HEK293T (cell line): Measurements from ENCODE around the gene KCTD4.

Experiments
- CTCF ChIA-PET: fragments of 350-600 bp; formaldehyde crosslinking; extraction: SDS; loops from one replicate; lab custom pipeline; 2021; ENCODE audit warnings: antibody characterized with exemption, inconsistent platforms; lab: Yijun Ruan, JAX
- POLR2A ChIA-PET: fragments of 350-600 bp; formaldehyde crosslinking; extraction: SDS; loops from one replicate; lab custom pipeline; 2020; ENCODE audit warnings: antibody characterized with exemption, inconsistent platforms; lab: Yijun Ruan, JAX
- DNase-seq: peaks from one replicate; pipeline ENCODE4 v3.0.0; 2012; ENCODE audit warnings: mixed read lengths; ENCODE audit errors: extremely low spot score
- ARNT ChIP-seq: fragments of 450-650 bp; IDR thresholded peaks from 2 replicates; pipeline ENCODE4 v1.6.1; 2017; ENCODE audit warnings: mild to moderate bottlenecking
- BHLHE40 ChIP-seq: fragments of 450-650 bp; IDR thresholded peaks from 2 replicates; pipeline ENCODE4 v1.6.1; 2016; ENCODE audit warnings: mild to moderate bottlenecking, moderate library complexity, borderline replicate concordance
- CTBP1 ChIP-seq: fragments of 450-650 bp; IDR thresholded peaks from 2 replicates; pipeline ENCODE4 v1.6.1; 2016; ENCODE audit warnings: borderline replicate concordance
- ELF4 ChIP-seq: fragments of 450-650 bp; IDR thresholded peaks from 2 replicates; pipeline ENCODE4 v1.6.1; 2017; ENCODE audit warnings: antibody characterized with exemption
- FOXA1 ChIP-seq: fragments of 450-650 bp; IDR thresholded peaks from 2 replicates; pipeline ENCODE4 v1.6.1; 2016; ENCODE audit warnings: mild to moderate bottlenecking
- FOXK2 ChIP-seq: fragments of 450-650 bp; IDR thresholded peaks from 2 replicates; pipeline ENCODE4 v1.6.1; 2016; ENCODE audit warnings: mild to moderate bottlenecking
- FOXM1 ChIP-seq: fragments of 450-650 bp; IDR thresholded peaks from 2 replicates; pipeline ENCODE4 v1.6.1; 2017; ENCODE audit warnings: mild to moderate bottlenecking, borderline replicate concordance
- HDGF ChIP-seq: fragments of 450-650 bp; IDR thresholded peaks from 2 replicates; pipeline ENCODE4 v1.6.1; 2017; ENCODE audit warnings: antibody characterized with exemption, borderline replicate concordance
- L3MBTL2 ChIP-seq: fragments of 450-650 bp; conservative IDR thresholded peaks from 2 replicates; pipeline ENCODE4 v1.6.1; 2016; ENCODE audit warnings: mild to moderate bottlenecking
- LEF1 ChIP-seq: fragments of 450-650 bp; IDR thresholded peaks from 2 replicates; pipeline ENCODE4 v1.6.1; 2017; ENCODE audit warnings: mild to moderate bottlenecking, borderline replicate concordance
- NFRKB ChIP-seq: fragments of 450-650 bp; IDR thresholded peaks from 2 replicates; pipeline ENCODE4 v1.6.1; 2016; ENCODE audit warnings: mild to moderate bottlenecking, moderate library complexity
- SP1 ChIP-seq: fragments of 450-650 bp; IDR thresholded peaks from 2 replicates; pipeline ENCODE4 v1.6.1; 2017
- SUZ12 ChIP-seq: fragments of 450-650 bp; IDR thresholded peaks from 2 replicates; pipeline ENCODE4 v1.6.1; 2016; ENCODE audit warnings: mild to moderate bottlenecking
- TARDBP ChIP-seq: fragments of 450-650 bp; IDR thresholded peaks from 2 replicates; pipeline ENCODE4 v1.6.1; 2016
- ZNF384 ChIP-seq: fragments of 450-650 bp; IDR thresholded peaks from 2 replicates; pipeline ENCODE4 v1.6.1; 2016
- TF ChIP-seq, protein P1 (sequence below): fragments of 450-650 bp; IDR thresholded peaks from 2 replicates; pipeline ENCODE4 v1.6.1; 2016

KCTD4 gene

GRCh38 chr13:45208132-45208531 is 7.3 kb upstream of the KCTD4 start:
- DNase-seq, result no peak
- CTCF ChIA-PET, result no interaction called here
- TF ChIP-seq ELF4, result no peak
- no peak for TF ChIP-seq HDGF
- TF ChIP-seq, protein P1, sequence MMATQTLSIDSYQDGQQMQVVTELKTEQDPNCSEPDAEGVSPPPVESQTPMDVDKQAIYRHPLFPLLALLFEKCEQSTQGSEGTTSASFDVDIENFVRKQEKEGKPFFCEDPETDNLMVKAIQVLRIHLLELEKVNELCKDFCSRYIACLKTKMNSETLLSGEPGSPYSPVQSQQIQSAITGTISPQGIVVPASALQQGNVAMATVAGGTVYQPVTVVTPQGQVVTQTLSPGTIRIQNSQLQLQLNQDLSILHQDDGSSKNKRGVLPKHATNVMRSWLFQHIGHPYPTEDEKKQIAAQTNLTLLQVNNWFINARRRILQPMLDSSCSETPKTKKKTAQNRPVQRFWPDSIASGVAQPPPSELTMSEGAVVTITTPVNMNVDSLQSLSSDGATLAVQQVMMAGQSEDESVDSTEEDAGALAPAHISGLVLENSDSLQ, result no peak
- TF ChIP-seq CTBP1, result no peak
- no peak for TF ChIP-seq ZNF384
- no peak for TF ChIP-seq SUZ12
- TF ChIP-seq TARDBP, result no peak
- TF ChIP-seq ARNT, result no peak
- no peak for TF ChIP-seq FOXK2
- no peak for TF ChIP-seq SP1
- TF ChIP-seq FOXM1, result no peak
- no peak for TF ChIP-seq BHLHE40
- no peak for TF ChIP-seq L3MBTL2
- TF ChIP-seq LEF1, result no peak
- no peak for TF ChIP-seq NFRKB
- no peak for TF ChIP-seq FOXA1
- POLR2A ChIA-PET, result no interaction called here

DNA sequence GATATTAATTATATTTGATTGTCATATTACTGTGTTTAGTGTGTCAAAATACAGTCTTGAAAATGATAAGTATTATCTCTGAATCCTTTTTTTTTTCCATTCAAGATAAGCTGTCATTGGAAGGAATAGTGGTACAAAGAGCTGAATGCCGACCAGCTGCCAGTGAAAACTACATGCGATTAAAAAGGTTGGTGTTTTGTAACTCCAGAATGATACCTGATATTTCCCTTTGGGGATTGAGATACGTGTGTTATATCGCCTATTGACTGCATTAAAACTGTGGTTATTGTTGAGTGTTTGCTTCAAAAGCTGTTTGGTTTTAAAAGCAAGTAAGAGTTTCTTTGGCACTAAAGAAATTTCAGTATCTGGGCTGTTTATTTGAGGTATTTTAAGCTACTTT is 6.5 kb upstream of the KCTD4 start:
- DNase-seq, result no peak
- POLR2A ChIA-PET, result interaction anchor here (1.1 to 1.2 kb wide), 2 partner anchors 21 to 87 kb away, joined by 3 read pairs; partner anchors contain the start of gene GTF2F2
- no peak for TF ChIP-seq TARDBP
- TF ChIP-seq HDGF, result no peak
- TF ChIP-seq SP1, result no peak
- no peak for TF ChIP-seq BHLHE40
- TF ChIP-seq FOXA1, result no peak
- no peak for TF ChIP-seq LEF1
- no peak for TF ChIP-seq ZNF384
- TF ChIP-seq ARNT, result no peak
- TF ChIP-seq NFRKB, result no peak
- no peak for TF ChIP-seq CTBP1
- no peak for TF ChIP-seq FOXM1
- no peak for TF ChIP-seq L3MBTL2
- TF ChIP-seq SUZ12, result no peak
- TF ChIP-seq ELF4, result no peak
- CTCF ChIA-PET, result interaction anchor here (0.5 kb wide), 1 partner anchor 10 kb away, joined by 3 read pairs; no protein-coding TSS in a partner anchor

- ChIA-PET CTCF (no interaction called here), POLR2A (interaction anchor here (1.2 kb wide), 1 partner anchor 86 kb away, joined by 3 read pairs; the partner anchor contains the start of gene GTF2F2)
- TF ChIP-seq FOXA1, result no peak
- TF ChIP-seq TARDBP, result no peak
- TF ChIP-seq ZNF384, result no peak
- TF ChIP-seq ARNT, result no peak
- TF ChIP-seq NFRKB, result no peak
- DNase-seq, result no peak
Observed at GRCh38 chr13:45206340-45206739, 5.5 kb upstream of the KCTD4 start.

- POLR2A ChIA-PET, result no interaction called here
- DNase-seq, result no peak
- TF ChIP-seq BHLHE40 (no peak), ZNF384 (no peak), ELF4 (no peak), TARDBP (no peak), L3MBTL2 (no peak), FOXK2 (no peak), CTBP1 (no peak), SUZ12 (no peak), NFRKB (no peak), FOXA1 (no peak), LEF1 (no peak), HDGF (no peak), SP1 (no peak), FOXM1 (no peak), ARNT (no peak)
- TF ChIP-seq, protein P1, result no peak
- CTCF ChIA-PET, result no interaction called here
Observed at GRCh38 chr13:45205124-45205523, 4.3 kb upstream of the KCTD4 start.

- ChIA-PET CTCF (no interaction called here), POLR2A (no interaction called here)
- no peak for DNase-seq
- TF ChIP-seq SP1 (no peak), FOXA1 (no peak), CTBP1 (no peak), HDGF (no peak), FOXM1 (no peak)
- TF ChIP-seq, protein P1, result no peak
Observed at GRCh38 chr13:45199711-45200110, 1.1 kb downstream of the KCTD4 start.

- ChIA-PET CTCF (no interaction called here), POLR2A (no interaction called here)
- TF ChIP-seq NFRKB (no peak), CTBP1 (no peak), BHLHE40 (no peak), SUZ12 (no peak), FOXA1 (no peak), FOXK2 (no peak), FOXM1 (no peak), L3MBTL2 (no peak), ELF4 (no peak), ZNF384 (no peak), SP1 (no peak), HDGF (no peak), TARDBP (no peak), ARNT (no peak), LEF1 (no peak)
- TF ChIP-seq, protein P1, result no peak
- DNase-seq, result no peak
Observed at GRCh38 chr13:45198924-45199323, 1.9 kb downstream of the KCTD4 start.
